Neural progenitor cell (in vitro differentiated cells): ENCODE results near the gene OR2C3. TPM values are rescaled to one million over a fixed set of nuclear protein-coding genes. Genes with fewer than 3 reads are reported as not detected.

Experiments used
- DNase-seq: peaks from one replicate; pipeline ENCODE4 v3.0.0-alpha.2; 2016; ENCODE audit warnings: low spot score
- H2AFZ ChIP-seq: fragments of 200-600 bp; sonication (generic); replicated peaks from 2 replicates; pipeline ENCODE4 v1.6.1; 2016; ENCODE audit warnings: antibody characterized with exemption
- H3F3A ChIP-seq: fragments of 200-600 bp; sonication (generic); 2 replicates; pipeline ENCODE4 v1.6.1; 2016; ENCODE audit warnings: antibody characterized with exemption, low read depth
- H3K27ac ChIP-seq: fragments of 200-600 bp; sonication (generic); 2 replicates; pipeline ENCODE4 v1.5.1; 2016; ENCODE audit warnings: mild to moderate bottlenecking
- H3K27me3 ChIP-seq: fragments of 200-600 bp; sonication (generic); 2 replicates; pipeline ENCODE4 v1.6.1; 2016; ENCODE audit warnings: mild to moderate bottlenecking, moderate library complexity
- H3K36me3 ChIP-seq: fragments of 200-600 bp; sonication (generic); 2 replicates; pipeline ENCODE4 v1.5.1; 2016
- H3K4me1 ChIP-seq: fragments of 200-600 bp; sonication (generic); 2 replicates; pipeline ENCODE4 v1.6.1; 2016; ENCODE audit warnings: mixed run types
- H3K4me2 ChIP-seq: fragments of 200-600 bp; sonication (generic); 2 replicates; pipeline ENCODE4 v1.6.1; 2016
- H3K4me3 ChIP-seq: fragments of 200-600 bp; sonication (generic); 2 replicates; pipeline ENCODE4 v1.5.1; 2016
- H3K79me2 ChIP-seq: fragments of 200-600 bp; sonication (generic); 2 replicates; pipeline ENCODE4 v1.6.1; 2016; ENCODE audit warnings: low read depth
- H3K9ac ChIP-seq: fragments of 200-600 bp; sonication (generic); 2 replicates; pipeline ENCODE4 v1.6.1; 2016
- H3K9me3 ChIP-seq: fragments of 200-600 bp; sonication (generic); 2 replicates; pipeline ENCODE4 v1.5.1; 2016; ENCODE audit warnings: low read depth
- H4K20me1 ChIP-seq: fragments of 200-600 bp; sonication (generic); 2 replicates; pipeline ENCODE4 v1.6.1; 2016; ENCODE audit warnings: low read depth
- H3K27ac Mint-ChIP-seq: 3 replicates; pipeline ENCODE4 v1.8.0; 2021; ENCODE audit warnings: mixed read lengths
- H3K27me3 Mint-ChIP-seq: 2 replicates; pipeline ENCODE4 v1.8.0; 2022; ENCODE audit warnings: low read depth, mild to moderate bottlenecking, inconsistent platforms, moderate library complexity, mixed read lengths; ENCODE audit not compliant: insufficient read depth
- H3K36me3 Mint-ChIP-seq: 3 replicates; pipeline ENCODE4 v1.8.0; 2021; ENCODE audit warnings: mixed read lengths
- H3K4me1 Mint-ChIP-seq: 3 replicates; pipeline ENCODE4 v1.8.0; 2021; ENCODE audit warnings: mixed read lengths
- H3K4me3 Mint-ChIP-seq: 3 replicates; pipeline ENCODE4 v1.8.0; 2021; ENCODE audit warnings: mild to moderate bottlenecking, moderate library complexity, mixed read lengths
- H3K9me3 Mint-ChIP-seq: 3 replicates; pipeline ENCODE4 v1.8.0; 2020; ENCODE audit warnings: mixed read lengths
- CTCF ChIP-seq: fragments of 200-600 bp; sonication (generic); IDR thresholded peaks from 2 replicates; pipeline ENCODE4 v1.5.1; 2017; ENCODE audit warnings: antibody characterized with exemption, mild to moderate bottlenecking
- EZH2 ChIP-seq: fragments of 200-600 bp; sonication (generic); IDR thresholded peaks from 2 replicates; pipeline ENCODE4 v1.6.1; 2017; ENCODE audit warnings: antibody characterized with exemption, mild to moderate bottlenecking, moderate library complexity
- EZH2phosphoT487 ChIP-seq: fragments of 200-600 bp; sonication (generic); IDR thresholded peaks from 2 replicates; pipeline ENCODE4 v1.6.1; 2017; ENCODE audit warnings: antibody characterized with exemption
- total RNA-seq: library from RNA; depleted of rRNA; stranded (reverse); fragments of >200 nt; gene quantifications from 2 replicates; pipeline ENCODE4 v1.2.3, GENCODE V29; 2015; ENCODE audit warnings: low replicate concordance

Gene OR2C3
- total RNA-seq, 1 donor from 2014 or later: not detected

GRCh38 chr1:247540581-247540980 is 4.3 kb upstream of the OR2C3 start:
- TF ChIP-seq EZH2phosphoT487: no peak
- TF ChIP-seq CTCF: no peak
- no peaks in the 10 kb centered on the region for H3K36me3 Mint-ChIP-seq
- no peak overlapping the region for H3K4me3 Mint-ChIP-seq
- no peaks in the 10 kb centered on the region for H3K9me3 ChIP-seq
- H3K27me3 ChIP-seq: no peaks in the 10 kb centered on the region
- peaks cover 16% of the 10 kb centered on the region for H3K4me1 Mint-ChIP-seq
- no peaks in the 10 kb centered on the region for H3F3A ChIP-seq
- H4K20me1 ChIP-seq: no peaks in the 10 kb centered on the region
- no peaks in the 10 kb centered on the region for H3K79me2 ChIP-seq
- no peak overlapping the region for H3K4me3 ChIP-seq
- no peaks in the 10 kb centered on the region for H3K36me3 ChIP-seq
- no peak overlapping the region for H3K9ac ChIP-seq
- no peak overlapping the region for H3K27ac Mint-ChIP-seq
- H3K9me3 Mint-ChIP-seq: no peaks in the 10 kb centered on the region
- H2AFZ ChIP-seq: no peak overlapping the region
- H3K27me3 Mint-ChIP-seq: no peaks in the 10 kb centered on the region
- peaks cover 15% of the 10 kb centered on the region for H3K4me1 ChIP-seq
- no peak overlapping the region for H3K27ac ChIP-seq
- no peak overlapping the region for H3K4me2 ChIP-seq
- DNase-seq: no peak

GRCh38 chr1:247539215-247539614 is 3.0 kb upstream of the OR2C3 start:
- no peaks in the 10 kb centered on the region for H3K27me3 Mint-ChIP-seq
- H3K79me2 ChIP-seq: no peaks in the 10 kb centered on the region
- H3K9me3 Mint-ChIP-seq: peaks cover 2% of the 10 kb centered on the region
- H3K4me1 ChIP-seq: peaks cover 11% of the 10 kb centered on the region
- no peak overlapping the region for H2AFZ ChIP-seq
- H3K27me3 ChIP-seq: no peaks in the 10 kb centered on the region
- DNase-seq: no peak
- no peak overlapping the region for H3K27ac ChIP-seq
- H3K36me3 ChIP-seq: no peaks in the 10 kb centered on the region
- no peak overlapping the region for H3K4me3 ChIP-seq
- no peaks in the 10 kb centered on the region for H3F3A ChIP-seq
- H3K27ac Mint-ChIP-seq: no peak overlapping the region
- H3K4me1 Mint-ChIP-seq: peaks cover 12% of the 10 kb centered on the region
- H3K9me3 ChIP-seq: no peaks in the 10 kb centered on the region
- no peaks in the 10 kb centered on the region for H4K20me1 ChIP-seq
- no peak overlapping the region for H3K9ac ChIP-seq
- no peak for TF ChIP-seq EZH2phosphoT487
- no peak for TF ChIP-seq CTCF
- TF ChIP-seq EZH2: no peak
- H3K4me2 ChIP-seq: no peak overlapping the region
- no peaks in the 10 kb centered on the region for H3K36me3 Mint-ChIP-seq
- no peak overlapping the region for H3K4me3 Mint-ChIP-seq

GRCh38 chr1:247538561-247538960 is 2.3 kb upstream of the OR2C3 start:
- Histone ChIP-seq H3K79me2 (no peaks in the 10 kb centered on the region), H3K36me3 (no peaks in the 10 kb centered on the region), H3K9ac (no peak overlapping the region), H2AFZ (no peak overlapping the region), H3K27ac (no peak overlapping the region), H3K4me1 (peaks cover 5% of the 10 kb centered on the region), H3K4me3 (no peak overlapping the region), H3K27me3 (no peaks in the 10 kb centered on the region), H4K20me1 (no peaks in the 10 kb centered on the region), H3K9me3 (no peaks in the 10 kb centered on the region), H3K4me2 (no peak overlapping the region), H3F3A (no peaks in the 10 kb centered on the region)
- Mint-ChIP-seq H3K36me3 (no peaks in the 10 kb centered on the region), H3K27me3 (no peaks in the 10 kb centered on the region), H3K27ac (no peak overlapping the region), H3K4me1 (peaks cover 6% of the 10 kb centered on the region), H3K4me3 (no peak overlapping the region), H3K9me3 (peaks cover 2% of the 10 kb centered on the region)
- TF ChIP-seq EZH2 (no peak), EZH2phosphoT487 (no peak), CTCF (no peak)
- no peak for DNase-seq
